ENCODE results near the gene DHRS2.

DNA sequence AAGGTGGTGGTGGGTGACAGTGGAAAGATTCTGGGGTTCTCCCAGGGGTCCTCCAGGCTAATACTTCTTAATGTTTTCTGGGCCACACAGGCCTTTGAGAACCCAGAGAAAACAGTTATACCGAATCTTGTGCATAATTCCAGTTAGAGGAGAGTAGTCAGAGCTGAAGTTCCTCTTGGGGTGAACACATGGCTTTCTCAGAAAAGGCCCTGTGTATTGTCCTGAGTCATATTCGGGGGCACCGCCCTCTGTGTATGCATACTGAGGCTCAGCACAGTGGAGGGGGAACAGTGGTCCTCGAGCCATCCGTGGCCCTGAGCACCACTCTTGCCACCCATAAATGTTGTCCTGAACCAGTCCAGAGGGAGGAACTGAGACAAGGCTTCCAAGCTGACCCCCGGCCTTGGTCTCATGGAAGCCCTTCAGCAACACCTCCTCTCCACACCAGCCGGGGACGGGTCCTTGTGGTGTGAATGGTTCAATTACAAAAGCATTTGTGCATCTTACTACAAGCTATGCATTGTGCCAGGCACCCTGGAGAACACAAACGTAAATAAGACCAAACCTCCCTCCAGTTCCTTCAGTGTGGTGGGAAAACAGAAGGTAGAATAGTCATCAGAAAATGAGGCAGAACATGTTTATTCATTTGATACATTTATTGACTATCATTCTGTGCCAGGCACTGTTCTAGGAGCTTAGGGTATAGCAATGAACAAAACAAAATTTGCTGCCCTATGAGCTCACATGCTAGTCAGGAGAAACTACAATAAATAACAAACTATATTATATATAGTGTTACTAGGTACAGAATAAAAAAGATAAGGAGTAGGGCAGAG, 9.9 kb downstream of the DHRS2 start:
- TF ChIP-seq, protein P1, sequence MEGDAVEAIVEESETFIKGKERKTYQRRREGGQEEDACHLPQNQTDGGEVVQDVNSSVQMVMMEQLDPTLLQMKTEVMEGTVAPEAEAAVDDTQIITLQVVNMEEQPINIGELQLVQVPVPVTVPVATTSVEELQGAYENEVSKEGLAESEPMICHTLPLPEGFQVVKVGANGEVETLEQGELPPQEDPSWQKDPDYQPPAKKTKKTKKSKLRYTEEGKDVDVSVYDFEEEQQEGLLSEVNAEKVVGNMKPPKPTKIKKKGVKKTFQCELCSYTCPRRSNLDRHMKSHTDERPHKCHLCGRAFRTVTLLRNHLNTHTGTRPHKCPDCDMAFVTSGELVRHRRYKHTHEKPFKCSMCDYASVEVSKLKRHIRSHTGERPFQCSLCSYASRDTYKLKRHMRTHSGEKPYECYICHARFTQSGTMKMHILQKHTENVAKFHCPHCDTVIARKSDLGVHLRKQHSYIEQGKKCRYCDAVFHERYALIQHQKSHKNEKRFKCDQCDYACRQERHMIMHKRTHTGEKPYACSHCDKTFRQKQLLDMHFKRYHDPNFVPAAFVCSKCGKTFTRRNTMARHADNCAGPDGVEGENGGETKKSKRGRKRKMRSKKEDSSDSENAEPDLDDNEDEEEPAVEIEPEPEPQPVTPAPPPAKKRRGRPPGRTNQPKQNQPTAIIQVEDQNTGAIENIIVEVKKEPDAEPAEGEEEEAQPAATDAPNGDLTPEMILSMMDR (optimal IDR thresholded peaks at IDR 0.05 in 1 of 3, IDR thresholded peaks at IDR 0.05 in 1 of 3, conservative IDR thresholded peaks at IDR 0.05 in 1 of 3; ENCODE audit: extremely low read depth in 1 of 3, insufficient read depth in 2 of 3, low read length in 3 of 3) = no peak
- no peak for TF ChIP-seq EZH2 (IDR thresholded peaks at IDR 0.05; ENCODE audit: low read length)

All from keratinocyte (primary cell).